ENCODE measurements around the gene SH2B2. TPM values are rescaled to one million over a fixed set of nuclear protein-coding genes. Genes with fewer than 3 reads are reported as not detected.
"Not testable (repeated sequence)": the region's sequence is repeated elsewhere in the genome, so short reads cannot be mapped to it uniquely, and the experiment has no call there.

Gene SH2B2
- total and polyA plus RNA-seq, 7 experiments from 2014 or later, result 0.25 to 10.9 (median 1.1) TPM

DNA sequence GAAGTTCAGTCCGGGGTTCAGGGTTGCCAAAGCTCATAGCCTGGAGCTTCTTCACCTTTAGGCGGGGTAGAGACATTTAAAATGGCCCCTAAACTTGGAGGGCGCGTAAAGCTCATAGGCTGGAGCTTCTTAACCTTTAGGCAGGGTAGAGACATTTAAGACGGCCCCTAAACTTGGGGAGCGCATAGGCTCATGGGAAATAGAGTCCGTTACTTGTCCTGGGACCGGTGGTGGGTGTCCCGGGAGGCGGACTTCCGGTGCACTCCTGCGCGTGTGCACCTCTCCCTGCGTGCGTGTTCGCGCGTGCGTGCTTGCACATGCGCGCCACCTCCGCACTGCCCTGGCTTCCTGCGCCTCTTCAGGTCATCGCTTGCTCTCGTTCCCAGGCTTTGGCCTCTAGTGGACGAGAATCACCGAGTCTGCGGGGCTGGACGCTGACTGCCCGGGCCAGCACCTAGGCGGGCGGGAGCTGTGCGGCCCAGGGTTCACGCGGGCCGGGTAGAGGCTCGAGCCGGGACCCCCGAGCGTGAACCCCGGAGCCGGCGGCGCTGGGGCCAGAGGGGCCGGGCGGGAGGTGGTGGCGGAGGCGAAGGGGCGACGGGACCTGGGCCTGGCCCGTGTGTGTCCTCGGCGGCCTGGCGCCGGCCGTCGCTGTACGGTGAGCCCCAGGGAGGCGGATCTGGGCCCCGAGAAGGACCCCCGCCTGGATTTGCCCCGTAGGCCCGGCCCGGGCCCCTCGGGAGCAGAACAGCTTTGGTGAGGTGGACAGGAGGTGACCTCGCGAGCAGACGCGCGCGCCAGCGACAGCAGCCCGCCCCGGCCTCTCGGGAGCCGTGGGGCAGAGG is 77.1 kb downstream of the SH2B2 start:
- POLR2A ChIA-PET, result interaction anchor here (0.6 to 1.0 kb wide), 2 partner anchors 32 to 51 kb away, joined by 3 to 6 read pairs; partner anchors contain the start of gene PRKRIP1
- CTCF ChIA-PET; H3K36me3 ChIP-seq (ENCODE audit: control insufficient read depth in 2 of 3, insufficient read depth in 3 of 3, low read length in 3 of 3); H3K4me1 ChIP-seq (ENCODE audit: control insufficient read depth in 2 of 2, insufficient read depth in 2 of 2, low read length in 2 of 2); H3K9me3 ChIP-seq (ENCODE audit: control insufficient read depth in 2 of 3, low read length in 3 of 3); H3K27me3 ChIP-seq (ENCODE audit: control insufficient read depth in 2 of 2, insufficient read depth in 2 of 2, low read length in 2 of 2); H3K27me3 Mint-ChIP-seq; H3K9me3 Mint-ChIP-seq: not testable (repeated sequence)
- Histone ChIP-seq H3K4me3 (ENCODE audit: low read length) (peak overlapping the region; percentile 43), H3K27ac (ENCODE audit: low read depth, low read length) (peak overlapping the region; percentile 84)
- Mint-ChIP-seq H3K27ac (peak overlapping the region; percentile 77 to 95 (median 85)), H3K36me3 (peaks cover 0 to 17% (median 7%) of the 10 kb centered on the region in 5 donors), H3K4me3 (peak overlapping the region; percentile 88 to 97 (median 91)), H3K4me1 (peaks cover 8 to 34% (median 23%) of the 10 kb centered on the region in 7 donors)
- DNase-seq (peak; percentile 73 to 98 (median 94)), ATAC-seq (peak; percentile 100)
- intact Hi-C loops (cut with micrococcal nuclease), result loop anchor here (1.0 to 10.0 kb wide), 9 partner anchors 33 to 1146 kb away; partner anchors contain the start of genes PRKRIP1 (in 2 of the 2), SH2B2 (in 2 of the 2), CUX1 (in 1 of the 2) and FAM185A (in 1 of the 2)

DNA sequence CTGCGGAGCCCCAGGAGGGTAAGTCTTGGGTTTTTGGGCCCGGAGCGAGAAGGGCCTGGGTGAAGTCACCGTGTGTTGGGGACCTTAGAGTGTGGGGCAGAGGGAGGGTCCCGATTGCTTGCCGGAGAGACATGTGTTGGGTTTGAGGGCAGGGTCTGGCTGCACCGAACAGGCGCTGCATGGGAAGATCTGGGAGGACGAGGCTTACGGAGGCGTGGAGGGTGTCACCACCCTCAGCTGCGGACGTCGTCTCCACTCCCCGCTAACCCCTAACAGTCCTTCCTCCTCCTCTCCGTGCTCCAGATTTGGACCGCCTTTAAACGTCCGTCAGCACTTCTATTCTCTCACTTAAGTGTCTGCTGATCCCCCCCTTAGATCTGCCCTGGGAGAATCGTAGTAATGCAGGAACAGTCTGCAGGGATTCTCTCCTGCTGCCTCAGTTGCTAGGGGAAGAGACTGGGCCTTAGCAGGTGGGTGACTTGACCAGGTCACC is 77.8 kb downstream of the SH2B2 start:
- CTCF ChIA-PET; H3K27me3 ChIP-seq (ENCODE audit: control insufficient read depth in 2 of 2, insufficient read depth in 2 of 2, low read length in 2 of 2); H3K9me3 Mint-ChIP-seq; ATAC-seq; H3K9me3 ChIP-seq (ENCODE audit: control insufficient read depth in 2 of 3, low read length in 3 of 3); H3K36me3 ChIP-seq (ENCODE audit: control insufficient read depth in 2 of 3, insufficient read depth in 3 of 3, low read length in 3 of 3); POLR2A ChIA-PET; H3K27me3 Mint-ChIP-seq; H3K4me1 ChIP-seq (ENCODE audit: control insufficient read depth in 2 of 2, insufficient read depth in 2 of 2, low read length in 2 of 2): not testable (repeated sequence)
- peak overlapping the region; percentile 84 for H3K27ac ChIP-seq (ENCODE audit: low read depth, low read length)
- peaks cover 0 to 17% (median 7%) of the 10 kb centered on the region in 5 donors for H3K36me3 Mint-ChIP-seq
- H3K4me3 Mint-ChIP-seq, result peak overlapping the region; percentile 88 to 97 (median 90)
- intact Hi-C loops (cut with micrococcal nuclease), result loop anchor here (5.0 to 10.0 kb wide), 8 partner anchors 33 to 1147 kb away; partner anchors contain the start of genes SH2B2 (in 2 of the 2), CUX1 (in 1 of the 2), FAM185A (in 1 of the 2) and IFT22 (in 1 of the 2)
- peak in 5 of 9 donors; percentile 1 to 40 (median 5) for DNase-seq
- peak overlapping the region in 8 of 9 donors; percentile 31 to 93 (median 83) for H3K27ac Mint-ChIP-seq
- peak overlapping the region; percentile 43 for H3K4me3 ChIP-seq (ENCODE audit: low read length)
- H3K4me1 Mint-ChIP-seq, result peaks cover 8 to 34% (median 23%) of the 10 kb centered on the region in 7 donors

DNA sequence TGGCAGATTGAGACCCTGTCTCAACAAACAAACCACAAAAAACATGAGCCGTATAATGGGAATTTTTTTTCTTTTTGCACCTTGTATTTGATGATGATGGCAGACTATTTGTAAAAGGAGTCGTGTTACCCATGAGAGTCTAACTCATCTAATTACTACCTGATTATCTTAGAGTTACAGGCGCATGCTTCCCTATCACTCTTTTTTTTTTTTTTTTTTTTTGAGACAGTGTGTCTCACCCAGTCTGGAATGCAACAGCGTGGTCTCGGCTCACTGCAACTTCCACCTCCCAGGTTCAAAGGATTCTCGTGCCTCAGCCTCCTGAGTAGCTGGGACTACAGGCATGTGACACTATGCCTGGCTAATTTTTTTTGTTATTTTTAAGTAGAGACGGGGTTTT is 78.7 kb downstream of the SH2B2 start:
- H3K36me3 ChIP-seq (ENCODE audit: control insufficient read depth in 2 of 3, insufficient read depth in 3 of 3, low read length in 3 of 3); H3K27ac Mint-ChIP-seq; ATAC-seq; H3K9me3 ChIP-seq (ENCODE audit: control insufficient read depth in 2 of 3, low read length in 3 of 3); POLR2A ChIA-PET; DNase-seq; H3K27me3 ChIP-seq (ENCODE audit: control insufficient read depth in 2 of 2, insufficient read depth in 2 of 2, low read length in 2 of 2); H3K9me3 Mint-ChIP-seq; H3K4me3 ChIP-seq (ENCODE audit: low read length); CTCF ChIA-PET; H3K27me3 Mint-ChIP-seq; H3K4me1 ChIP-seq (ENCODE audit: control insufficient read depth in 2 of 2, insufficient read depth in 2 of 2, low read length in 2 of 2); H3K27ac ChIP-seq (ENCODE audit: low read depth, low read length): not testable (repeated sequence)
- peaks cover 8 to 40% (median 28%) of the 10 kb centered on the region in 7 donors for H3K4me1 Mint-ChIP-seq
- peak overlapping the region in 9 of 10 donors; percentile 29 to 91 (median 66) for H3K4me3 Mint-ChIP-seq
- H3K36me3 Mint-ChIP-seq, result peaks cover under 1 to 24% (median 13%) of the 10 kb centered on the region in 5 donors
- intact Hi-C loops (cut with micrococcal nuclease), result loop anchor here in 1 of 2 donors (10.0 kb wide), 1 partner anchor 379 kb away; the partner anchor contains the start of gene FAM185A

DNA sequence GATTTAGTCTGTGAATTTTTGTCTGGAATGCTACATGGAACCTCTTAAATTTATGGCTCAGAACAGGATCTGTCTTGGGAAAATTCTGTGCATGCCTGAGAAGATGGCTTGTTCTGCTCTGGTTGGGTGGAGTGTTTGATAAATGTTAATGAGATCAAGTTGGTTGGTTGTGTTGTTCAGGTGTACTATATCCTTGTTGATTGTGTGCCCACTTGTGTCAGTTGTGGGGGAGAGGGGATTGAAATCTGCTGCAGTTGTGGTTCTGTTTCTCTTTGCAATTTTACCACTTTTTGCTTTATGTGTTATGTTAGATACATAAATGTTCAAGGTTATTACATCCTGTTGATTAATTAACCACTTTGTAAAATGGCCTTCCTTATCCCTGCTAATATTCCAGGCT is 83.4 kb downstream of the SH2B2 start:
- CTCF ChIA-PET; H3K4me1 ChIP-seq (ENCODE audit: control insufficient read depth in 2 of 2, insufficient read depth in 2 of 2, low read length in 2 of 2); ATAC-seq; H3K36me3 ChIP-seq (ENCODE audit: control insufficient read depth in 2 of 3, insufficient read depth in 3 of 3, low read length in 3 of 3); intact Hi-C loops (cut with micrococcal nuclease); DNase-seq; H3K27me3 ChIP-seq (ENCODE audit: control insufficient read depth in 2 of 2, insufficient read depth in 2 of 2, low read length in 2 of 2); H3K27ac ChIP-seq (ENCODE audit: low read depth, low read length); H3K4me3 ChIP-seq (ENCODE audit: low read length); POLR2A ChIA-PET; H3K9me3 ChIP-seq (ENCODE audit: control insufficient read depth in 2 of 3, low read length in 3 of 3); H3K27me3 Mint-ChIP-seq: not testable (repeated sequence)
- Mint-ChIP-seq H3K4me1 (peaks cover 13 to 49% (median 39%) of the 10 kb centered on the region in 7 donors), H3K9me3 (peaks cover 0 to 10% (median 3%) of the 10 kb centered on the region in 11 donors), H3K4me3 (peak overlapping the region in 1 of 10 donors; percentile 20), H3K36me3 (peaks cover 4 to 36% (median 25%) of the 10 kb centered on the region in 5 donors), H3K27ac (peak overlapping the region in 1 of 9 donors; percentile 50)

Small RNA genes within 50 kb of the gene (microRNA-seq; reads per million reads assigned to microRNA genes)
- gene MIR4285 (ENCODE audit: borderline microRNAs expressed), result not detected

Other genes starting within 250 kb of the SH2B2 start
- gene SPDYE6, start 69.6 kb downstream of the SH2B2 start, total RNA-seq, result under 1 TPM in 1 of 5 experiments, not detected in 4; 0.51 TPM
- under 1 TPM; 0.14 to 0.25 TPM for gene SPDYE6, start 69.6 kb downstream of the SH2B2 start, polyA plus RNA-seq
- 10 to 100 TPM; 36.4 to 58.4 (median 47.0) TPM for gene PRKRIP1, start 109.5 kb downstream of the SH2B2 start, total RNA-seq
- gene PRKRIP1, start 109.5 kb downstream of the SH2B2 start, polyA plus RNA-seq, result 10 to 100 TPM; 15.7 to 33.2 TPM
- 10 to 100 TPM; 19.9 to 72.6 (median 26.2) TPM for gene ORAI2, start 146.7 kb downstream of the SH2B2 start, total RNA-seq
- 10 to 100 TPM; 29.5 to 33.5 TPM for gene ORAI2, start 146.7 kb downstream of the SH2B2 start, polyA plus RNA-seq
- gene ALKBH4, start 178.0 kb downstream of the SH2B2 start, total RNA-seq, result 10 to 100 TPM in 3 of 5 experiments, 1 to 10 TPM in 2; 4.0 to 14.3 (median 10.1) TPM
- gene ALKBH4, start 178.0 kb downstream of the SH2B2 start, polyA plus RNA-seq, result 10 to 100 TPM; 18.1 to 24.7 TPM
- 10 to 100 TPM; 12.4 to 25.3 (median 24.7) TPM for gene LRWD1, start 178.1 kb downstream of the SH2B2 start, total RNA-seq
- gene LRWD1, start 178.1 kb downstream of the SH2B2 start, polyA plus RNA-seq, result 10 to 100 TPM in 1 of 2 donors, 1 to 10 TPM in 1; 8.7 to 18.5 TPM
- gene POLR2J, start 192.1 kb downstream of the SH2B2 start, total RNA-seq, result 10 to 100 TPM; 36.9 to 47.7 (median 41.3) TPM
- gene POLR2J, start 192.1 kb downstream of the SH2B2 start, polyA plus RNA-seq, result 100 to 1,000 TPM in 1 of 2 donors, 10 to 100 TPM in 1; 64.2 to 109 TPM
- gene RASA4B, start 230.9 kb downstream of the SH2B2 start, total RNA-seq, result 10 to 100 TPM; 16.6 to 36.3 (median 24.0) TPM
- 10 to 100 TPM; 11.3 to 15.9 TPM for gene RASA4B, start 230.9 kb downstream of the SH2B2 start, polyA plus RNA-seq

Measured in naive thymus-derived CD4-positive, alpha-beta T cell (primary cell).